Measurements from ENCODE around the gene GEN1.
"Not testable (repeated sequence)": the region's sequence is repeated elsewhere in the genome, so short reads cannot be mapped to it uniquely, and the experiment has no call there.

GEN1 gene

DNA sequence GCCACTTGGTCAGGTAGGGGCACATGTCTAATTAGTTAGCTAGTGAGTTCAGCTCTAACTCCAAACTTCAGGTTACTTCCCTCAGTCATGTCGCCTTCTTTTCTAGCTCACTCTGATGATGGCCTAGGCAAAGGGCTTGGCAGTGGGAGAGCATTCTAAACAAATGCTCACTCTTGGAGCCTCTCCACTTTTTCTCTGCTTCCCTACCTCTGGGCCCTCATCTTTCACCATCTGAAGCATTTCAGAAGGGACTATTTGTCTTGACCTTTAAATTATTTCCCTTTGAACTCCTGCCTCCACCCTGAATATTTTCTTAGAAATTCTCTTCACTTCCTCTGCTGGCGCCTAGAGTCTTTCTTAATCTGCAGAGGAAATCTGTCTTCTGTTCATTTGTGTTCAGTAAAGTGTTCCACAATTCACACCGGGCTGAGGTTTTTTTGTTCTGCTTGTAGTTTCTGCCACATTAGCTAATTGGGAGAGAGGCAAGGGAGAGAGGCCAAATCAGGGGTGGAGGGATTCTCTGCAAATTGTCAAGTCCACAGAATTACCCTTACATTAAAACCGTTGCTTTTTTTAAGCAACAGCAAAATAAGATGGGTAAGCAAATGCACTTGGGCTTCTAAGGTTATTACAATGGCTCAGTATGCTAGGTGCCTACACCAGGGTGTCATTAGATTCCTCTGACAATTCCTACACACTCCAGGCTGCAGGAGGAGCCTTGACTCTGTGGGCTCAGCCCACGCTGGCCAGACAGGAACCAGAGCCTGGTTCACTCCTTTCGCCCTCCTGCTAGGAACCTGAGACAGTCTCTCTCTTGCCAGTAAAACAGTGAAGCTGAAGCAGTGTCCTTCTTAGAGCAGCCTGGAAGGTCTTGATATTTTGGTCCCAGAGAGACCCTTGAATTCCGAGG, 67.9 kb downstream of the GEN1 start:
- no peak overlapping the region for H3K27ac Mint-ChIP-seq

GRCh38 chr2:17822445-17823117, 68.6 kb downstream of the GEN1 start:
- Mint-ChIP-seq H3K36me3 (no peaks in the 10 kb centered on the region), H3K4me1 (no peaks in the 10 kb centered on the region), H3K9me3 (no peaks in the 10 kb centered on the region), H3K4me3 (no peak overlapping the region), H3K27ac (no peak overlapping the region)
- ATAC-seq (no peak), DNase-seq (ENCODE audit: low spot score in 2 of 2) (no peak)

More for the DNA sequence above, 67.9 kb downstream of the GEN1 start:
- H3K9me3 Mint-ChIP-seq, result no peaks in the 10 kb centered on the region
- no peak for DNase-seq (ENCODE audit: low spot score in 2 of 2)
- peak; percentile 33 for ATAC-seq
- H3K4me3 Mint-ChIP-seq, result no peak overlapping the region
- no peaks in the 10 kb centered on the region for H3K4me1 Mint-ChIP-seq
- H3K36me3 Mint-ChIP-seq, result no peaks in the 10 kb centered on the region

- not testable (repeated sequence) for H3K9me3 Mint-ChIP-seq; ATAC-seq; H3K27ac Mint-ChIP-seq; H3K4me3 Mint-ChIP-seq; H3K4me1 Mint-ChIP-seq; DNase-seq (ENCODE audit: low spot score in 2 of 2); H3K36me3 Mint-ChIP-seq
Measured at GRCh38 chr2:17823646-17824045, 69.7 kb downstream of the GEN1 start.

GRCh38 chr2:17827316-17827715, 73.4 kb downstream of the GEN1 start:
- DNase-seq (ENCODE audit: low spot score in 2 of 2), result no peak
- Mint-ChIP-seq H3K4me1 (no peaks in the 10 kb centered on the region), H3K36me3 (no peaks in the 10 kb centered on the region), H3K9me3 (no peaks in the 10 kb centered on the region), H3K27ac (no peak overlapping the region), H3K4me3 (no peak overlapping the region)
- ATAC-seq, result no peak

DNA sequence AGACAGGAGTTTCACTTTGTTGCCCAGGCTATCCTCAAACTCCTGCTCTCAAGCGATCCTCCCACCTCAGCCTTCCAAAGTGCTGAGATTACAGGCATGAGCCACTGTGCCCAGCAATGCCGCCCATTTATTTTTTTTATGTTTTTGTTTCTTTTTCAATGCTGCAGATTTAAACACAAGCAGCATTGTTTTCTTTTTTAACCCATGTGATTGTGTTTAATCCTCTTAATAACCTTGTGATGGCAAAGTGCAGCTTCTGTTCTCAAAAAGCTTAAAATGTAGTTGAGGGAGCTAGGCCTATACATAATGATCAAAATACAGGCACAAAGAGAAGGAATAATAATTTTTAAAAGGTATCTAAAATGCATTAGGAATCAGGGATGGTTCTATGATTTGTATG, 73.8 kb downstream of the GEN1 start:
- no peaks in the 10 kb centered on the region for H3K36me3 Mint-ChIP-seq
- H3K4me3 Mint-ChIP-seq, result no peak overlapping the region
- ATAC-seq (no peak), DNase-seq (ENCODE audit: low spot score in 2 of 2) (no peak)
- H3K27ac Mint-ChIP-seq, result no peak overlapping the region
- no peaks in the 10 kb centered on the region for H3K4me1 Mint-ChIP-seq
- H3K9me3 Mint-ChIP-seq, result no peaks in the 10 kb centered on the region

DNA sequence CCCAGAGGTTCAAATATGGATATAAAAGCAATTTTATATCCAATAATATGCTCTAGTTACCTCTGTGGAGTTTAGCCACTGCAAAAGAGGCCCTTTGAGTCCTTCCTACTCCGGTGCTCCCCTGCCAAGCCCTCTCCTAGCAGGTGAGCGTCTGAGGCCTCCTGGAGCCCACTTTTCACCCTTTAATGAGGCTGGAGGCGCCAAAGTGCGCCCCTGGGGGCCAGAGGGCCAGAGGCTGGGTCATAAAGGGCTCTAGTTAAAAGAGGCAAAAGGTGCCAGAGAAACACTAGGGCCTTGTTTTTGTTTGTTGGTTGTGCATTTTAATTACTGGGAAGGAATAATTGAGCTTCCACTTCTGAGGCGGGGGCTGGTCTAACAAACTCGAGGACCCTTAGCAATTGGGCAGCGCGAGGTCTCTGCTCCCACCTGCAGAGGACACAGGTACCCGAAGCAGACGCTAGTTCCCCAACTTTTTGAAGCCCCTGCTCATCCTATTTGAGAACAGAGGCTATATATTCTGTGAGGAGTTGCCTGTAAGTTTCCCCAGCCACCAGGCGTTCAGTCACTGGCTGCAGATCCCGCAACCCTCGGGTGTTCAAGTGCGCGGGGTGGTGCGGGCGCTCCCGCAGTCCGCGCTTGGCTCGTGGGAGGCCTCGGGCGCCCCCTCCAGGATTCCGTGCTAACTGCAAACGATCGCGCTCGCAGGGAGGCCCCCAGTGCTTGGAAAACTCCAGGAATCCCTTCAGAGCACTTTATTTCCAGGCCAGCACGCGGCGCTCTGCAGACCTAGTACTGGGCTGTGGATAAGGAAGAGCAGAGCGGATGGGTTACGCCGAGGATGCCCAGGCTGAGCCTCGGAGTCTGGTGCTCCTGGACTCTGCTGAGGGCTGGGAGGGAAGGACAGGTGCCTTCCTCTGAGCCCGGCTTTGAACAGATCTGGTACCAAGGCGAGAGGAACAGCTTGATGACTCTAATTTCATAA, 76.4 kb downstream of the GEN1 start:
- H3K4me3 Mint-ChIP-seq, result no peak overlapping the region
- ATAC-seq, result peak; percentile 57

GRCh38 chr2:17835516-17835915, 81.6 kb downstream of the GEN1 start:
- Mint-ChIP-seq H3K9me3 (no peaks in the 10 kb centered on the region), H3K36me3 (no peaks in the 10 kb centered on the region), H3K4me3 (no peak overlapping the region), H3K27ac (no peak overlapping the region), H3K4me1 (no peaks in the 10 kb centered on the region)
- ATAC-seq (no peak), DNase-seq (ENCODE audit: low spot score in 2 of 2) (no peak)

More for the DNA sequence above, 76.4 kb downstream of the GEN1 start:
- Mint-ChIP-seq H3K36me3 (no peaks in the 10 kb centered on the region), H3K4me1 (no peaks in the 10 kb centered on the region), H3K9me3 (no peaks in the 10 kb centered on the region), H3K27ac (no peak overlapping the region)
- peak; percentile 27 to 74 for DNase-seq (ENCODE audit: low spot score in 2 of 2)

Measured in stimulated activated effector memory CD8-positive, alpha-beta T cell treated with anti-CD3 and anti-CD28 coated beads, Interleukin-12 subunit alpha, Interleukin-12 subunit beta, amount 100 ng/mL, for 72 hours (primary cell).